ACHN (cell line): ENCODE data around the gene MAPK9.
"Not testable (repeated sequence)": the region's sequence is repeated elsewhere in the genome, so short reads cannot be mapped to it uniquely, and the experiment has no call there.

Experiments used
- DNase-seq: peaks from one replicate; pipeline ENCODE4 v3.0.0-alpha.2; 2015
- in situ Hi-C: cut with HindIII; loops from 2 replicates; pipeline ENCODE4 v1.10.0; 2017; ENCODE audit warnings: low sequenced_read_pairs, low pct_ligation_motif_present, low pct_unique_long_range_greater_than_20kb

The MAPK9 gene

DNA sequence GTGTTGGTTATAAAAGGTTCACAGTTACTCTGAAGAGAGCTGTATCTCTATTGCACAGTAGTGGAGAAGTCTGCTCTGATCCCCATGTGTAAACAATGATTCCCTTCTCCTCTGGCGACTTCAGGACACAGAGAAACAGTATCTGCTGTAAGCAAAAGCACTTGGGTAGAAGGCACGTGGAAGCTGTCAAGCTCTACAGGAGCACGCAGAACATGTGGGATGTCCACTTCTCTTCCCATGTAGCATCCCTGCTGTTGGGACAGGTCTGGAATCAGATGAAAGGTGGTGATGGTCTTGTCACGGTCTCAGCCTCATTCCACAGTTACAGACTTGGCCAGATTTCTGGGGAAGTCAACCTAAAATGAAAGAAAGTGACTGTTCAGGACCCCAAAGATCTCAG, 9.4 kb upstream of the MAPK9 start:
- no peak for DNase-seq
- in situ Hi-C loops: no loop called here

DNA sequence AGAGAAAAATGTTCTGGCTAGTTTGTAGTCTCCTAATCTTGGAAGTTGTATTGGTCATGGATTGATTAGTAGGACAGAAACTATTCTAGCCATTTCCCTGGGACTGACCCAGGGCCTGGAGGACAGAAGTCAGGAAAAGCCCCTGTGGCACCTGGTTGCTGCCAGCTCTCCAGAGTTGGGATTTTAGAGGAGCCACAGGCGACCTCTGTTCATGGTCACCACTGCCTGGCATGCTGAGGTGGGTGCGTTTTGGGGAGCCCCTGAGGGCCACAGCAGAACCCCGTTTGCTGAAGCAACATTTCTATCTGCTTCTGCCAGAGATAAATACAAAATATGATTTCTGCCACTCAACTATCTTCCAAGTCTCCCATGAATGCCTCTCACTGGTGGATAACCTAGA, 7.6 kb upstream of the MAPK9 start:
- no peak for DNase-seq
- in situ Hi-C loops: no loop called here

DNA sequence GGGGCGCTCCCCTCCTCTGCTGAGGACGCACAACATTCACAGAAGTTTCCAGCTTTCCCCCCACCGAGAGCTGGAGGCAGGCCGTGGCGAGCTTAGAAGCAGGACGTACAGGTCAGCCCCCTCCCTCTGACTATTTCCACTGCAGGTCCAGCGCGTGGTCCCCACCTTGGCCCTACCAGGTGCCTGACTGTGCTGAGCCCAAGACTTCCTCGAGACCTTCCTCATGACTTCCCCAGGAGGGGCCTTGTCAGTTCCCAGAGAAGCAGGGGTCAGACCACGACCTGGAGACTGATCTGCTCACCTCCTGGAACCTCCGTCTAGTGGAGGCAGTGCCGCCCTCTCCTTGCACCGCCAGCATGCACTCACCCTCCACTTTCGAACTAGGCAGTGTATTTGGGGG, 7.1 kb upstream of the MAPK9 start:
- in situ Hi-C loops, DNase-seq: not testable (repeated sequence)

DNA sequence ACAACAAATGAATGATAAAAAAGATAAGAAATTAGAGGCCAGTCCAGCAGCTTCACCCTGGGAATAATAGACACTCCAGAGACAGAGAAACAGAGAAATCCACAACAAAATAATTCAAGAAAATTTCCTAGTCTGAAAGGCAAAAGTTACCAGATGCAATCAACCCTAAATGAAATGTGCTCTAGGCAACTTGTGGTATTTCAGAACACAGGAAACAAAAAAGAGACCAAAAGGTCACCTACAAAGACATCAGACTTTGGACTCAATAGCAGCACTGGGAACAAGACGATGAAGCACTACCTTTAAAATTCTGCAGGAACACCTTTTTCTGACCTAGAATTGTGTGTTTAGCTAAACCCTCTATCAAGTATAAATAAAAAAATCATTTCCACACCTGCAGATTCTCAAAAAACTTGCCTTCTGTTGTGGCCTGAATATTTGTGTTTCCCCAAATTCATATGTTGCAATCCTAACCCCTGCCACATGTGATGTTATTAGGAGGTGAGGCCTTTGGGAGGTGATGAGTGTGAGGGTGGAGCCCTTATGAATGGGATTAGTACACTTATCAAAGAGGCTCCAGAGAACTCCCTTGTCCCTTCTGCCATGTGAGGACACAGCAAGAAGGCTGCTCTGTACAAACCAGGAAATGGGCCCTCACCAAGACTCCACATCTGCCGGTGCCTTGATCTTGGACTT, 5.9 kb upstream of the MAPK9 start:
- in situ Hi-C loops: no loop called here
- no peak for DNase-seq

DNA sequence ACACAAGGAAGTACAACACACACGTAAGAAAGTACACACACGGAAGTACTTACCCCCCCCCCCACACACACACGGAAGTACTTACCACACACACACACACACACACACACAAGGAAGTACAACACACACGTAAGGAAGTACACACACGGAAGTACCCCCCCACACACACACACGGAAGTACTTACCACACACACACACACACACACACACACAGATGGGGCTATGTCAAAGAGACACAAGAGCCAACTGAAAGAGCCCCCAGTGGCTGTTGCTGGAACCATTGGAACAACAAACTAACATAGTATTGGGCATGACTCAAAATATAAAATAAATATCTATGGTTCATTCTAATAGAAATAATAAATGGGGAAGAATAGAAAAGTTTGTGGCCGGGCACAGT, 4.9 kb upstream of the MAPK9 start:
- in situ Hi-C loops: no loop called here
- DNase-seq: no peak

DNA sequence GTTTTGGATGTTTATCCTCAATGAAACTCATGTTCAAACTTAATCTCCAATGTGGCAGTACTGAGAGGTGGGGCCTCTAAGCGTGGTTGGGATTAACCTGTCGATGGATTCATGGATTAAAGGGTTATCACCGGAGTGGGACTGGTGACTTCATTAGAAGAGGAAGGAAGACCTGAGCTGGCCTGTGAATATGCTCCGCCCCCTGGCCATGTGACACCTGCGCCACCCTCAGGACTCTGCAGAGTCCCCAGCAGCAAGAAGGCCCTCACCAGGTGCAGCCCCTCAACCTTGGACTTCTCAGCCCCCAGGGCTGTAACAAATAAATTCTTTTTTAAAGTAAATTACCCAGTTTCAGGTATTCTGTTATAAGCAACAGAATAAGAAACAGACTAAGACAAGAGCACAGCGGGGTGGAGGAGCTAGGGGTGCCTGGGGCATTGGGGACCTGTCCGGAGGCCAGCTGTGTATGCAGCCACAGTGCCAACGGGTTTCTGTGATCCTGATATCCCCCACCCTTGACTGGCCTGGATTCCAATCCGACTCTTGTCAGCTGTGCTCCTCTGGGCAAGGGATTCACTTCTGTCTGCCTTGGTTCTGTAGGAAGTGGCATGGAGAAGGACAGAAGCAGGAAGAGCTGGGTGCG, 3.2 kb upstream of the MAPK9 start:
- no peak for DNase-seq
- in situ Hi-C loops: no loop called here

DNA sequence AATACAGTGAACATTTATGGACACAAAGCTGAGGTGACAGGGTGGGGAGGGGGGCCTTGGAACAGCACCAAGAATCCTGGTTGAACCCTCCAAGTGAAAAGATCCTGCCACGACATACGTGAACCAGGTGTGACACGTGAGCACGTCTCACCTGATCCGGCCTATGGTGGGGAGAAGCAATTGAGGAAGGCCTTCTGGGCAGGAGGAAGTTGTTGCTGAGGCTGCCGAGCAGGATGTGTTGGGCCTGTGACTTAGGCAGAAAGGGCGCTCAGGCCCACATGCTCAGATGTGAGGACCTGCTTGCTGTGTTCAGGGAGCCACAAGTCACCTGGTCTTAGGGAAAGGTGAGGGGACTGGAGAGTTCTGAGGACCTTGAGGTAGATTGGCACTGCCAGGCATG, 2.5 kb upstream of the MAPK9 start:
- no peak for DNase-seq
- in situ Hi-C loops: no loop called here

DNA sequence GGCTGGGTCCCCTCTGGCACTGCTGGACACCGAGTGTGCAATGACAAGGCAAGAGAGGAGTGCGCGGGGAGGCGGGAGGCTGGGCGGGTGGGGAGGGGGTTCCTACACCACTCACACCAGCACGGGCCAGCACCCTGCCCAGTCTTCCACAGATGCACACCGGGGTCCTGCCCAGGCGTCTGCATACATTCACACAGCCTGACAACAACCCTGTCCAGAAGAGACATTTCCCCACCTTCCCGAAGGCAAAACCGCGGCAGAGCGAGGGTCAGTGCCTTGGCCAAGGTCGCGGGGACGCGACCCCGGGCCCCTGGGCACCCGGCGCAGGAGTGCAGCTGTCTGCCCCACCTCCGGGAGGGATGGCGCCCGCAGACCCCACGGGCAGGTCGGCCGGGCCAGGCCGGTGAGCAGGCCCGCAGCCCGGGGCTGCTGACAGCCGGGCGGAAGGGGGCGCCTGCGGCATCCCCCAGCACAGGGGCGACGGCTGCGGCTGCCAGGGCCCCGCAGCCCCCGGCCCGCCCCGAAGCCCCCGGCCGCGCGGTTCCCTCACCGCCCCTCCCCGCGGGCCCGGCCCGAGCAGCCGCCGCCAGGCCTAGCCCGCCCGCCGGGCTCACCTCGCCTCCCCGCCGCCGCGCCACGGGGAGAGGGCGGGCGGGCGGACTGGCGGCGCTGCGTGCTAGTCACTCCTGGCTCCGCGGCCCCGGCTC, 496 bp downstream of the MAPK9 start:
- DNase-seq: no peak
- in situ Hi-C loops: no loop called here

DNA sequence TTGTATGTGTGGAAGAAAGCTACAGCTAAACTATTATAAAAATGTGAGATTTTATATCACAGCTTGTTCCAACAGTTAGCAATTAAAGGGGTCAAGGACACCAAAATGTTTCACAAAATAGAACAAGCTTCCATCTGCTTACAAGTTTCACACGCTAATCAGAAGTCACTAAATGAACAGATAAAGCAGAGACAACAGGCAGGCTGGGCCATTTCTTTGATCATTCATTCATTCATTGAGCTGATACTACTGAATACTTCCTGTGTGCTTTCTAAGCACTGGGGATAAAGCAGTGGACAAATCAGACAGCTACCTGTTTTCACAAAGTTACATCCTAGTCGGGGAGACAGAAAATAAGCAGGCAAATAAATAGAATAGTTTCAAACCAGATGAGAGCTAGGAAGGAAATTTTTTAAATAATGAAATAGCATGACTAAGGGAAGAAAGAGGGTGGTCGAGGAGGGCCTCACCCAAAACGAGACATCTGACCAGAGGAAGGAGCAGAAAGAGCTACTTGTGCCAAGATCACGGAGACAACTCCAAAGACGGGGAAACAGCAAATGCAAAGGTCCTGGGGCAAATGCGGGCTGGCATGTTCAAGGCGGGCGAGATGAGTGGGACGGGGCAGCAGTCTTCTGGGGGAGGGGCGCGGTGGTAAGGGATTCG, 1.2 kb downstream of the MAPK9 start:
- in situ Hi-C loops: no loop called here
- DNase-seq: no peak

DNA sequence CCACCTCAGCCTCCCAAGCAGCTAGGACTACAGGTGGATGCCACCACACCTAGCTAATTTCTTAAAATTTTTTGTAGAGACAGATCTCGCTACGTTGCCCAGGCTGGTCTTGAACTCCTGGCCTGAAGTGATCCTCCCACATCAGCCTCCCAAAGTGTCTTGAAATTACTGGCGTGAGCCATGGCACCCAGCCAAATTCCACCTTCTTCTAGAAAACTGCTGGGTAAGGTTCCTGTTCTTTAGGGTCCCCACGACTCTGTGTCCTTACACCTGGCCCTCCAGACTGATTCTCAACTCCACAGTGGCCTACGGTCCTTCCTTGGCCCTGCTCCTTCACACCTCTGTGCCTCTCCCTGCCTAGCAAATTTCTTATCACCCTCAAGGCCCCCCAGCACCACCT, 1.9 kb downstream of the MAPK9 start:
- in situ Hi-C loops: no loop called here

DNA sequence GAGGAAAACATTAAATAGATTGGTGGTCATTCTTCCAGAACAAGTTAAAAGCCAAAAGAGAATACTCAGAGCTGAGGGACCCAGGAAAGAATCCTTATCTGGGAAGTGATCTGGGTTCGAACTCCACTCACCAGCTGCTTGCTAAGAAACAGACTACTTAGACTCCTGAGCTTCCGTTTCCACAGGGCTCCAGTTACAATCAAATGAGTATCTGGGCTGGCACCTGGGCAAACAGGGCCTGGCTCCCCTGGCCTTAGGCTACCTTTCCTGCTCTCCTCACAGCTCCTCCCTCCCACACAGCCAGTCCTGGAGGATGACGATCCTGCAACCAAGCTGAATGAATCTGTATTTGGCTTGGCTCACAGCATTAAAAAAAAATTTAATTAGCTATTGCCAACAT, 2.5 kb downstream of the MAPK9 start:
- DNase-seq: no peak
- in situ Hi-C loops: no loop called here

More for the DNA sequence above, 1.9 kb downstream of the MAPK9 start:
- DNase-seq: no peak

DNA sequence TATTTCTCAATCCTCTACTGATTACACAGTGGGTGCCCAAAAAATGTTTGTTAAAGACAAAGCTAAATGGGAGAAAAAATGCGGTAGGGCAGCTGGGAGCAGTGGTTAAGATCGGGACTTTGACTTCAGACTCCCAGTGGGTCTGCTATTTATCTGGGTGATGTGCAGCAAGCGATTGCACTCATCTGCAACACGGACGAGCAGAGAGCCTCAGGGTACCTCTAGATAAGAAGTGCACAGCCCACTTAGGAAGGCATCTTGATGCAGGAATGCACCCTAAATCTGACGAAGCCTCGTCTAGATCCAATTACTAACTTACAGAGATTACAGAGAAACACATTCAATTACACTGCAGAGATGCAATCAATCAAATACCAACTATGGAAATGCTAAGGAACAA, 4.0 kb downstream of the MAPK9 start:
- in situ Hi-C loops: no loop called here
- DNase-seq: no peak

DNA sequence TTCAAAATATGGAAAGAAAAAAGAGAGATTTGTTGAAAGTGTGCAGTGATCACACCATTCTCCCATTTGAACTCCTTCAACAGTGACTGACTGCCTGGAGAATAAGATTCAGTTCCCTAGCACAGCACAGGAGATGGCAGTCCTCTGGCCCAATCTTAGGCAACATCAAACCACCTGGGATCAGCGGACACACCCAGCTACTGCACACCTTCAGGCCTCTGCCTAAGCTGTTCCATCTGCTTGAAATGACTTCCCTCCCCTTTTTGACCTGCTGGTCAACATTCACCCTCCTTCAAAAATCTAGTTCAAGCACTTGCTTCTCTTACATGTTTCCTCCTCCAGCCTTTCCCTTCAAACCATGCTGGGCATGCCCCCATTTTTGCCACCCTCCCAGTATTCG, 4.5 kb downstream of the MAPK9 start:
- in situ Hi-C loops: no loop called here
- no peak for DNase-seq

DNA sequence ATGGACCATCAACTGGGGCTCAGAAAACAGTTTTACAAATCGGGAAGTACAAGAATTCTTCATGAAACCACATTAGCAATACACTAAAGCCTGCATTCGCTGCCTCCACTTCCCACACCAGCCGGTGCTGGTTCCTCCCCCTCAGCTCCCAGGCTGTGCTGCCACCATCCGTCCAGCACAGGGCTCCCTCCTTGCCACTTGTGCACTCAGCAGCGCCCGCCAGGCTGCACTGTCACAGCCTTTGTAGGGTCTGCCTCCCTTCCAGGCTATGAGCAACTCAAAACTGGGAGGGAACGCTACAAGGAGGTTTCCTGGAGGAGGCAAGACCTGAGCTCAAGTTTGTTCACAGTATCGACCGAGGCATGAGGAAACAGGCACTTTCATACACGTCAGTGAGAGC, 7.7 kb downstream of the MAPK9 start:
- in situ Hi-C loops: no loop called here
- DNase-seq: no peak

DNA sequence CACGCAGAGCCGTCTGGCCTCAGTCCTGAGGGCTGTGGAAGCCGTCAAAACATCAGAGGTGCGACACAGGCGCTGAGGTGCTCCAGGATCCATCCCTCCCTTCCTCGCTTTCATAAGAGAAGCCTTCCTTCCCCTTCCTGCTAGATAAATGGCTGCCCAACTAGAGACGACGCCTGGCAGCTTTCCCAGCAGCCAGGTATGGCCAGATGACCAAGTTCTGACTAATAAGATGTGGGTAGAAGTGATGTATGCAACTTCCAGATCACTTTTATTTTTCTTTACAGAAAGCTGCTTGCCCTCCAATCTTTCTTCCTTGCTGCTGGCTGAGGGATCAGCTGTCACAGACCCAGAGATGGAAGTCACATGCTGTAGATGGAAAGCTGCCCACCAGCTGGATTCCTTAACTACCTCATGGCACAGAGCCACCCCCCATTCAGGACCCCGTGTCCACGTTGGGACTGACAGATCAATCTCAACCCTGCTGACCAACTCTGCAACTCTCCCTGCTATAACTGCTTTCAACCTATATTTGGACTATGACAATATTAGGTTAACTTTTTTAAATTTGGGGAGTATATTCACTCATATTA, 8.8 kb downstream of the MAPK9 start:
- no peak for DNase-seq
- in situ Hi-C loops: no loop called here

DNA sequence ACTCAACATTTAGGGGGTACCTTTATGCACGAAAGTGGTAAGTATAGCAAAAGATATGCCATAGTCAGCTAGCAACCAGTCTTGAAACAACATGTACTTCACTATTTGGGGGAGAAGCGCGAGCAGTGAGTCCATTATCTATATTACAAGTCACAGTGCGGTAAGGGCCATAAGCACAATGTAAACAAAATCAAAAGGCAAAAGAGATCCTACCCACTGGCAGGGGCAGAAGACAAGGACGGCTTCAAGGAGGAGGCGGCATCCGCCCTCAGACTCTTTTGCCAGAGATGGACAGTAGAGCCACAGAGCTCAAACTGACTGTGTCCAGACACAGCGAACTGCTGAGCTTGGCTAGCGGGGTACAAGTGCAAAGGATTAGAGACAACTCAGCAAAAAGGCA, 9.6 kb downstream of the MAPK9 start:
- DNase-seq: no peak
- in situ Hi-C loops: no loop called here

DNA sequence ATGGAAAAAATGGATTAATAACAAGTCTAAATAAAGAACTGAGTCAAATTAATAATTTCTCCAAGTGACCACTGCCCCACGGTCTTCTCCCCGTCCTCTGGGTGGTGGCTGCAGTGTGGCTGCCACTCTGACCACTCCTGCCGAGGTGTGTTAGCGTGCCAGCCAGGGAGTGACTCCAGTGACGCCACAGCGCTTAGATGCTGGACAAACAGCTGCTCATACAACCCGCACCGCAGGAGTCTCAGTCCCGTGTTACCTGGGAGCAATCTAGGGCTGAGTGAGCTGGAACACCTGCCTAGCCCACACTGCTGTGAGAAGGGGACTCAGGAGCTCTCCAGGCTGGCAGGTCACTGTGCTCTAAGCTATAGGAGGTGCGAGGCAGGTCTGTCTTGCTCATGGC, 10.2 kb downstream of the MAPK9 start:
- in situ Hi-C loops: no loop called here
- no peak for DNase-seq

DNA sequence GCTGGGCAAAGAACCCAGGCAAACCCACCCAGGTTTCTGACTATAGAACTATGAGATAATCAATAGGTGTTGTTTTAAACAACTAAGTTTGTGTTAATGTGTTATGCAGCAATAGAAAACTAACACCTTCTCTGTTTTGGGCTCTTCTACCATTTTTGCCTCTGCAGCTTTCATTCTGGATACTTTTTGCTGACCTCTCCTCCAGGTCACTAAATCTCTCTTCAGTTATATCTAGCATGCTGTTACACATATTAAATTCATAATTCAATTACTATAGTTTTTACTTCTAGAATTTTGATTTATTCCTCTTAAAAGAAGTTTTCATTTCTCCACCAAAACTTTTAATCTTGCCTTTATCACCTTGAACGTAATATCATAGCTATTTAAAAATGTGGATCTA, 17.2 kb downstream of the MAPK9 start:
- in situ Hi-C loops: no loop called here
- DNase-seq: no peak

DNA sequence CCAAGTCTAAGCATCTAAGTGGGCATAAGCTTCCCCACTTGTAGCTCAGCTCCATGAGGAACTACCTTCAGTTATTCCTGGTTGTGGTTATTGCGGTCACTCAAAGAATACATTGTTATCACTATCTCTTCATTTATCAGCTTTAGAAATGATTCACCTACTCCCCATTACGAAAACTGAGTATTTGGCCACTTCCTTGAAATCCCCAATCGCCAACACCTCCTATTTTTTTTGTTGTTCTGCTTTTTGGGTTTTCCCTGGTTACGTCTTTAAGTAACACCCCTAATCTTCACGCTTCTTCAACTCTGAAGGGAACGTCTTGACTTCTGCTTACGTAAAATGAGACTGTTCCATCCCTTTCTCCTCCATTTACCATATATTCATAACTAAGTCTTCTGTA, 20.7 kb downstream of the MAPK9 start:
- no peak for DNase-seq
- in situ Hi-C loops: no loop called here
